Neural cell (in vitro differentiated cells): ENCODE data around the gene MAML3. TPM values are rescaled to one million over a fixed set of nuclear protein-coding genes. Genes with fewer than 3 reads are reported as not detected.

Experiments used
- H2AFZ ChIP-seq: fragments of 200-600, 300-800 bp; sonication (generic), shearing (Covaris generic); 2 replicates; pipeline ENCODE4 v1.6.0; 2014; ENCODE audit warnings: low read depth, mild to moderate bottlenecking, antibody characterized with exemption, low read length, moderate library complexity
- H3F3A ChIP-seq: fragments of 200-600 bp; shearing (Covaris generic); 2 replicates; pipeline ENCODE4 v1.6.1; 2016; ENCODE audit warnings: mild to moderate bottlenecking, moderate library complexity, mixed read lengths, antibody characterized with exemption, low read length; ENCODE audit not compliant: insufficient read depth, poor library complexity, severe bottlenecking
- H3K27ac ChIP-seq: fragments of 200-600, 300-800 bp; sonication (generic), shearing (Covaris generic); 2 replicates; pipeline ENCODE4 v1.5.1; 2014; ENCODE audit warnings: mild to moderate bottlenecking, low read length, moderate library complexity
- H3K27me3 ChIP-seq: fragments of 300-800, 200-600 bp; sonication (generic), shearing (Covaris generic); 2 replicates; pipeline ENCODE4 v1.6.0; 2014; ENCODE audit warnings: mild to moderate bottlenecking, low read depth, low read length, moderate library complexity; ENCODE audit not compliant: insufficient read depth
- H3K36me3 ChIP-seq: fragments of 300-800, 200-600 bp; sonication (generic), shearing (Covaris generic); 2 replicates; pipeline ENCODE4 v1.5.1; 2014; ENCODE audit warnings: mild to moderate bottlenecking, antibody characterized with exemption, low read length, moderate library complexity; ENCODE audit not compliant: insufficient read depth
- H3K4me2 ChIP-seq: fragments of 300-800, 200-600 bp; sonication (generic), shearing (Covaris generic); 2 replicates; pipeline ENCODE4 v1.6.0; 2014; ENCODE audit warnings: mild to moderate bottlenecking, low read length
- H3K4me3 ChIP-seq: fragments of 300-800, 200-600 bp; sonication (generic), shearing (Covaris generic); 2 replicates; pipeline ENCODE4 v1.5.1; 2014; ENCODE audit warnings: mild to moderate bottlenecking, low read length, moderate library complexity
- H3K79me2 ChIP-seq: fragments of 200-600 bp; shearing (Covaris generic); replicated peaks from 2 replicates; pipeline ENCODE4 v1.6.0; 2014; ENCODE audit warnings: mild to moderate bottlenecking, low read length, moderate library complexity; ENCODE audit not compliant: insufficient read depth
- H3K9ac ChIP-seq: fragments of 300-800, 200-600 bp; sonication (generic), shearing (Covaris generic); 2 replicates; pipeline ENCODE4 v1.6.1; 2016; ENCODE audit warnings: mild to moderate bottlenecking, low read length, mixed read lengths
- H3K9me2 ChIP-seq: fragments of 200-600 bp; shearing (Covaris generic); 2 replicates; pipeline ENCODE4 v1.6.1; 2016; ENCODE audit warnings: mild to moderate bottlenecking, low read length, mixed read lengths; ENCODE audit not compliant: insufficient read depth
- H3K9me3 ChIP-seq: fragments of 200-600, 300-800 bp; sonication (generic), shearing (Covaris generic); 2 replicates; pipeline ENCODE4 v1.6.1; 2016; ENCODE audit warnings: mild to moderate bottlenecking, mixed run types, low read length, moderate library complexity, mixed read lengths
- H4K20me1 ChIP-seq: fragments of 200-600 bp; shearing (Covaris generic); 2 replicates; pipeline ENCODE4 v1.6.1; 2016; ENCODE audit warnings: mild to moderate bottlenecking, mixed run types; ENCODE audit not compliant: insufficient read depth
- CTCF ChIP-seq: fragments of 450-650 bp; IDR thresholded peaks from 2 replicates; pipeline ENCODE4 v1.5.1; 2014; ENCODE audit warnings: antibody characterized with exemption, mild to moderate bottlenecking, moderate library complexity; ENCODE audit not compliant: poor library complexity, severe bottlenecking
- EP300 ChIP-seq: fragments of 450-650 bp; conservative IDR thresholded peaks from 2 replicates; pipeline ENCODE4 v1.6.1; 2014; ENCODE audit warnings: antibody characterized with exemption, mild to moderate bottlenecking, moderate library complexity; ENCODE audit not compliant: poor library complexity, severe bottlenecking
- EZH2 ChIP-seq: fragments of 200-600, 300-800 bp; shearing (Covaris generic), sonication (generic); IDR thresholded peaks from 2 replicates; pipeline ENCODE4 v1.6.1; 2014; ENCODE audit warnings: antibody characterized with exemption, low read length, borderline replicate concordance, mild to moderate bottlenecking; ENCODE audit not compliant: insufficient read depth, poor library complexity, severe bottlenecking
- MXI1 ChIP-seq: fragments of 450-650 bp; conservative IDR thresholded peaks from 2 replicates; pipeline ENCODE4 v1.6.1; 2014; ENCODE audit warnings: antibody characterized with exemption, mild to moderate bottlenecking; ENCODE audit not compliant: poor library complexity, severe bottlenecking
- POLR2AphosphoS5 ChIP-seq: IDR thresholded peaks from 2 replicates; pipeline ENCODE4 v1.6.1; 2012
- RAD21 ChIP-seq: fragments of 450-650 bp; conservative IDR thresholded peaks from 2 replicates; pipeline ENCODE4 v1.6.1; 2014; ENCODE audit warnings: antibody characterized with exemption, mild to moderate bottlenecking, moderate library complexity
- REST ChIP-seq: IDR thresholded peaks from 2 replicates; pipeline ENCODE4 v1.6.1; 2012; ENCODE audit warnings: borderline replicate concordance
- SMC3 ChIP-seq: fragments of 450-650 bp; conservative IDR thresholded peaks from 2 replicates; pipeline ENCODE4 v1.6.1; 2014; ENCODE audit warnings: antibody characterized with exemption, mild to moderate bottlenecking, moderate library complexity; ENCODE audit not compliant: poor library complexity
- TAF1 ChIP-seq: IDR thresholded peaks from 2 replicates; pipeline ENCODE4 v1.6.1; 2012; ENCODE audit warnings: low read depth
- polyA plus RNA-seq: library from polyadenylated mRNA; depleted of rRNA; stranded (reverse); fragments of >200 nt; gene quantifications from 2 replicates; pipeline ENCODE4 v1.2.3, GENCODE V29; 2014

MAML3 gene
- polyA plus RNA-seq, 1 donor from 2014 or later = 10.2 TPM

- Histone ChIP-seq H3K4me3 (no peak overlapping the region), H2AFZ (no peak overlapping the region), H4K20me1 (no peaks in the 10 kb centered on the region), H3K9ac (no peak overlapping the region), H3K9me2 (no peaks in the 10 kb centered on the region), H3K27ac (no peak overlapping the region), H3K36me3 (no peaks in the 10 kb centered on the region), H3K4me2 (no peak overlapping the region), H3F3A (no peaks in the 10 kb centered on the region), H3K9me3 (no peaks in the 10 kb centered on the region), H3K79me2 (no peaks in the 10 kb centered on the region), H3K27me3 (no peaks in the 10 kb centered on the region)
- TF ChIP-seq RAD21 (no peak), EP300 (no peak), POLR2AphosphoS5 (no peak), TAF1 (no peak), SMC3 (no peak)
These were observed 265.8 kb downstream of the MAML3 start for GRCh38 chr4:139887962-139888735.

- Histone ChIP-seq H3K4me2 (no peak overlapping the region), H3K27ac (no peak overlapping the region)
These were observed 266.6 kb downstream of the MAML3 start for GRCh38 chr4:139887376-139887802.

More at GRCh38 chr4:139887376-139887802, 266.6 kb downstream of the MAML3 start:
- no peak for TF ChIP-seq TAF1
- no peak for TF ChIP-seq POLR2AphosphoS5
- no peak for TF ChIP-seq EZH2
- TF ChIP-seq CTCF = no peak
- TF ChIP-seq SMC3 = no peak
- no peak for TF ChIP-seq RAD21
- no peak for TF ChIP-seq MXI1
- no peak for TF ChIP-seq REST
- no peak for TF ChIP-seq EP300
- Histone ChIP-seq H3K36me3 (no peaks in the 10 kb centered on the region), H3K9ac (no peak overlapping the region), H3K79me2 (no peaks in the 10 kb centered on the region), H4K20me1 (no peaks in the 10 kb centered on the region), H3K9me2 (no peaks in the 10 kb centered on the region), H3K27me3 (no peaks in the 10 kb centered on the region), H3K4me3 (no peak overlapping the region), H2AFZ (no peak overlapping the region), H3K9me3 (no peaks in the 10 kb centered on the region), H3F3A (no peaks in the 10 kb centered on the region)
